A549 (cell line): ENCODE measurements around the gene OR10H3. TPM values are rescaled to one million over a fixed set of nuclear protein-coding genes. Genes with fewer than 3 reads are reported as not detected.

Experiments
- ATAC-seq, 2 experiments: fragments of 200-7000 bp in 1 of 2; fragments of >200 bp in 1 of 2; cut with Nextera tagmentation in 1 of 2; cut with Tn5 transposase in 1 of 2; 3 replicates each; pipeline versions ENCODE4 v1.8.0 to v1.9.1; 2018 to 2020; ENCODE audit warnings: mild to moderate bottlenecking in 1 of 2, moderate library complexity in 1 of 2
- CTCF ChIA-PET: fragments of 300-600 bp; sonication (Branson Sonifier 250); formaldehyde crosslinking; extraction: SDS; loops from one replicate; lab custom pipeline; 2021; ENCODE audit warnings: antibody characterized with exemption, inconsistent platforms; lab: Yijun Ruan, JAX
- POLR2A ChIA-PET: fragments of 350-600 bp; formaldehyde crosslinking; extraction: SDS; loops from one replicate; lab custom pipeline; 2021; ENCODE audit warnings: antibody characterized with exemption, inconsistent platforms; lab: Yijun Ruan, JAX
- DNase-seq, 2 experiments: peaks; one replicate each; pipeline versions ENCODE4 v3.0.0 to v3.0.0-alpha.2; 2011 to 2016; ENCODE audit warnings: low read depth in 1 of 2, low spot score in 1 of 2
- FAIRE-seq: peaks from 2 replicates; lab custom pipeline; 2011; peaks lifted over from hg19 to GRCh38; lab: Jason Lieb, UNC
- H3K27ac ChIP-seq, 2 experiments: fragments of >200 bp; sonication (Bioruptor Twin); formaldehyde crosslinking; 3 replicates each; pipeline ENCODE4 v1.5.1; 2016 to 2017
- H3K4me1 ChIP-seq: fragments of >200 bp; sonication (Bioruptor Twin); formaldehyde crosslinking; 3 replicates; pipeline ENCODE4 v1.6.1; 2016
- H3K4me2 ChIP-seq: fragments of >200 bp; sonication (Bioruptor Twin); formaldehyde crosslinking; 3 replicates; pipeline ENCODE4 v1.6.1; 2016
- H3K4me3 ChIP-seq: fragments of >200 bp; sonication (Bioruptor Twin); formaldehyde crosslinking; 3 replicates; pipeline ENCODE4 v1.5.1; 2016
- H3K9me3 ChIP-seq: fragments of >200 bp; sonication (Bioruptor Twin); formaldehyde crosslinking; 3 replicates; pipeline ENCODE4 v1.6.1; 2016
- BHLHE40 ChIP-seq: IDR thresholded peaks from 2 replicates; pipeline ENCODE4 v1.6.1; 2012; ENCODE audit warnings: low read depth, low read length, inconsistent platforms
- CBX2 ChIP-seq: fragments of 200-600 bp; sonication (generic); IDR thresholded peaks from 2 replicates; pipeline ENCODE4 v1.6.1; 2016; ENCODE audit warnings: low read depth, mild to moderate bottlenecking, borderline replicate concordance
- CEBPB ChIP-seq, 2 experiments: fragments of >200 bp in 1 of 2; sonication (Bioruptor Twin) in 1 of 2; formaldehyde crosslinking in 1 of 2; IDR thresholded peaks; 2 replicates each; pipeline ENCODE4 v1.6.1; 2012 to 2016
- CHD4 ChIP-seq: fragments of 200-600 bp; sonication (generic); IDR thresholded peaks from 2 replicates; pipeline ENCODE4 v1.6.1; 2016; ENCODE audit warnings: antibody characterized with exemption, mild to moderate bottlenecking, borderline replicate concordance
- E2F6 ChIP-seq: IDR thresholded peaks from 2 replicates; pipeline ENCODE4 v1.6.1; 2012; ENCODE audit warnings: low read depth, borderline replicate concordance
- EHF ChIP-seq: fragments of 250-450 bp; sonication (Bioruptor Pico); IDR thresholded peaks from 2 replicates; pipeline ENCODE4 v1.5.0; 2020; ENCODE audit warnings: mild to moderate bottlenecking
- ELK1 ChIP-seq: fragments of 150-350 bp; IDR thresholded peaks from 2 replicates; pipeline ENCODE4 v1.6.1; 2014; ENCODE audit warnings: low read depth, mild to moderate bottlenecking, low read length
- ESRRA ChIP-seq: fragments of 150-350 bp; IDR thresholded peaks from 2 replicates; pipeline ENCODE4 v1.6.1; 2014; ENCODE audit warnings: mild to moderate bottlenecking, low read length, borderline replicate concordance
- FOSB ChIP-seq: fragments of 250-450 bp; sonication (Bioruptor Pico); IDR thresholded peaks from 2 replicates; pipeline ENCODE4 v1.5.0; 2020; ENCODE audit warnings: mild to moderate bottlenecking, moderate library complexity
- FOSL2 ChIP-seq, 2 experiments: fragments of 450-650 bp in 1 of 2; fragments of >200 bp in 1 of 2; sonication (Bioruptor Twin) in 1 of 2; formaldehyde crosslinking; IDR thresholded peaks; 2 replicates each; pipeline versions ENCODE4 v1.5.0 to v1.6.1; 2016 to 2020; ENCODE audit warnings: mild to moderate bottlenecking in 1 of 2, moderate library complexity in 1 of 2
- FOXS1 ChIP-seq: fragments of 250-450 bp; sonication (Bioruptor Pico); IDR thresholded peaks from 2 replicates; pipeline ENCODE4 v1.5.0; 2020; ENCODE audit warnings: mild to moderate bottlenecking, moderate library complexity
- GATA3 ChIP-seq: IDR thresholded peaks from 2 replicates; pipeline ENCODE4 v1.6.1; 2012; ENCODE audit warnings: borderline replicate concordance
- HDAC2 ChIP-seq: fragments of 200-600 bp; sonication (generic); IDR thresholded peaks from 2 replicates; pipeline ENCODE4 v1.6.1; 2016
- HES2 ChIP-seq: fragments of >200 bp; sonication (Bioruptor Twin); formaldehyde crosslinking; IDR thresholded peaks from 2 replicates; pipeline ENCODE4 v1.6.1; 2016
- HEYL ChIP-seq: fragments of 250-450 bp; sonication (Bioruptor Pico); IDR thresholded peaks from 2 replicates; pipeline ENCODE4 v1.8.0; 2021; ENCODE audit warnings: mild to moderate bottlenecking, moderate library complexity
- HMGXB4 ChIP-seq: fragments of 250-450 bp; sonication (Bioruptor Pico); IDR thresholded peaks from 2 replicates; pipeline ENCODE4 v1.5.0; 2021; ENCODE audit warnings: mild to moderate bottlenecking, moderate library complexity, borderline replicate concordance
- JUNB ChIP-seq: fragments of >200 bp; sonication (Bioruptor Twin); formaldehyde crosslinking; IDR thresholded peaks from 2 replicates; pipeline ENCODE4 v1.6.1; 2016
- KDM1A ChIP-seq: fragments of 200-600 bp; sonication (generic); IDR thresholded peaks from 2 replicates; pipeline ENCODE4 v1.6.1; 2016; ENCODE audit warnings: low read depth, mild to moderate bottlenecking
- KDM5A ChIP-seq: fragments of 200-600 bp; sonication (generic); IDR thresholded peaks from 2 replicates; pipeline ENCODE4 v1.6.1; 2016; ENCODE audit warnings: antibody characterized with exemption, mild to moderate bottlenecking
- MAFK ChIP-seq: fragments of 450-650 bp; IDR thresholded peaks from 2 replicates; pipeline ENCODE4 v1.6.1; 2014; ENCODE audit not compliant: partially characterized antibody
- NFE2L2 ChIP-seq: fragments of 150-350 bp; conservative IDR thresholded peaks from 2 replicates; pipeline ENCODE4 v1.6.1; 2014; ENCODE audit warnings: low read length
- NR3C1 ChIP-seq: fragments of >200 bp; sonication (Bioruptor Twin); formaldehyde crosslinking; IDR thresholded peaks from 3 replicates; pipeline ENCODE4 v1.6.1; 2017
- PBX3 ChIP-seq: IDR thresholded peaks from 2 replicates; pipeline ENCODE4 v1.6.1; 2012
- POLR2A ChIP-seq: IDR thresholded peaks from 2 replicates; pipeline ENCODE4 v1.6.1; 2012; ENCODE audit warnings: mild to moderate bottlenecking, low read length
- POLR2AphosphoS2 ChIP-seq: conservative IDR thresholded peaks from 2 replicates; pipeline ENCODE4 v1.6.1; 2012; ENCODE audit warnings: low read length, improper control_type of control experiment, inconsistent platforms
- RARB ChIP-seq: fragments of 250-450 bp; sonication (Bioruptor Pico); IDR thresholded peaks from 2 replicates; pipeline ENCODE4 v1.8.0; 2021; ENCODE audit warnings: mild to moderate bottlenecking, moderate library complexity
- RFX5 ChIP-seq: fragments of 450-650 bp; IDR thresholded peaks from 2 replicates; pipeline ENCODE4 v1.7.1; 2014; ENCODE audit warnings: antibody characterized with exemption, mild to moderate bottlenecking, moderate library complexity
- SREBF2 ChIP-seq: fragments of 450-650 bp; IDR thresholded peaks from 2 replicates; pipeline ENCODE4 v1.6.1; 2014; ENCODE audit warnings: mild to moderate bottlenecking, moderate library complexity
- TFCP2L1 ChIP-seq: fragments of 250-450 bp; sonication (Bioruptor Pico); IDR thresholded peaks from 2 replicates; pipeline ENCODE4 v1.5.0; 2021; ENCODE audit warnings: mild to moderate bottlenecking
- TP53 ChIP-seq: fragments of 250-450 bp; sonication (Bioruptor Pico); IDR thresholded peaks from 2 replicates; pipeline ENCODE4 v1.5.0; 2021; ENCODE audit warnings: mild to moderate bottlenecking, moderate library complexity
- USF2 ChIP-seq: fragments of 450-650 bp; IDR thresholded peaks from 2 replicates; pipeline ENCODE4 v1.6.1; 2014; ENCODE audit warnings: antibody characterized with exemption
- ZNF302 ChIP-seq: fragments of 250-450 bp; sonication (Bioruptor Pico); IDR thresholded peaks from 2 replicates; pipeline ENCODE4 v1.9.0; 2021; ENCODE audit warnings: inconsistent platforms, mild to moderate bottlenecking, moderate library complexity
- WGBS: methylation state at CpG from one replicate; pipeline ENCODE4 v1.1.6; 2017; ENCODE audit errors: missing lambda C conversion rate; 5-methylcytosine and 5-hydroxymethylcytosine counted together
- polyA plus RNA-seq, 4 experiments: library from polyadenylated mRNA; depleted of rRNA in 3 of 4; stranded (reverse); fragments of >200 nt; fragmentation: RNase III in 1 of 4; extraction: RNeasy Plus Mini Kit Qiagen cat#74134 plus additional on column Dnase treatment in 1 of 4; gene quantifications; 2 replicates in 3 of 4; 3 replicates in 1 of 4; pipeline ENCODE4 v1.2.3, GENCODE V29; 2011 to 2017

Gene OR10H3
- polyA plus RNA-seq, 2 of the 4 experiments (the other 2 are of a cell fraction) = not detected

GRCh38 chr19:15733895-15734294 lies 3.9 kb upstream of the OR10H3 start:
- DNase-seq (no peak), FAIRE-seq (no peak), ATAC-seq (no peak)
- H3K27ac ChIP-seq = no peak overlapping the region
- TF ChIP-seq KDM5A (no peak), TP53 (CRISPR knock-in tag) (no peak), HMGXB4 (CRISPR knock-in tag) (no peak), HEYL (CRISPR knock-in tag) (no peak), E2F6 (no peak), FOSL2 (IDR thresholded peaks at IDR 0.05) (no peak), FOSL2 (CRISPR knock-in tag; IDR thresholded peaks at IDR 0.05) (no peak), POLR2AphosphoS2 (no peak), ESRRA (no peak), CEBPB (IDR thresholded peaks at IDR 0.05) (no peak), RARB (no peak), TFCP2L1 (CRISPR knock-in tag) (no peak), NR3C1 (no peak), CBX2 (no peak), JUNB (no peak), FOXS1 (CRISPR knock-in tag) (no peak), SREBF2 (no peak), MAFK (no peak)
- ChIA-PET CTCF (no interaction called here), POLR2A (no interaction called here)
- H3K4me1 ChIP-seq = no peaks in the 10 kb centered on the region
- 24% methylated on average over 6 of the region's 6 CpGs for WGBS
- H3K4me2 ChIP-seq = no peak overlapping the region
- H3K4me3 ChIP-seq = no peak overlapping the region
- no peaks in the 10 kb centered on the region for H3K9me3 ChIP-seq

- TF ChIP-seq FOSL2 (IDR thresholded peaks at IDR 0.05) = no peak
- no peak for TF ChIP-seq FOSL2 (CRISPR knock-in tag; IDR thresholded peaks at IDR 0.05)
- no peak for TF ChIP-seq USF2
- no peak for TF ChIP-seq ZNF302 (CRISPR knock-in tag)
- TF ChIP-seq, all 56 proteins: peak for 0
- CTCF ChIA-PET = interaction anchor here (1.7 kb wide), 1 partner anchor 29 kb away, joined by 4 read pairs; no protein-coding TSS in a partner anchor
- H3K9me3 ChIP-seq = peaks cover 3% of the 10 kb centered on the region; the same call in 1 of the 3 replicates
- ATAC-seq = no peak
- POLR2A ChIA-PET = no interaction called here
- no peak overlapping the region for H3K4me2 ChIP-seq
- H3K27ac ChIP-seq = no peak overlapping the region
- no peak for DNase-seq
- no peaks in the 10 kb centered on the region for H3K4me1 ChIP-seq
- H3K4me3 ChIP-seq = no peak overlapping the region
- FAIRE-seq = no peak
- 0% methylated on average over 1 of the region's 1 CpG for WGBS
Observed at GRCh38 chr19:15740785-15741184, 3.0 kb downstream of the OR10H3 start.

- ChIA-PET POLR2A (no interaction called here), CTCF (no interaction called here)
- FAIRE-seq (no peak), ATAC-seq (no peak), DNase-seq (no peak)
- no peak for TF ChIP-seq ELK1
- TF ChIP-seq KDM5A = no peak
- no peak for TF ChIP-seq FOXS1 (CRISPR knock-in tag)
- no peak for TF ChIP-seq CEBPB (IDR thresholded peaks at IDR 0.05)
- no peak for TF ChIP-seq ESRRA
- no peak for TF ChIP-seq HDAC2
- no peak for TF ChIP-seq JUNB
- TF ChIP-seq BHLHE40 = no peak
- no peak for TF ChIP-seq EHF
- no peak for TF ChIP-seq RFX5
- TF ChIP-seq CHD4 = no peak
- TF ChIP-seq GATA3 = no peak
- no peak for TF ChIP-seq KDM1A
- no peak for TF ChIP-seq POLR2A
- TF ChIP-seq HES2 = no peak
- TF ChIP-seq FOSB (CRISPR knock-in tag) = no peak
- no peak for TF ChIP-seq NFE2L2
- no peak for TF ChIP-seq PBX3
- Histone ChIP-seq H3K9me3 (0 out of 3 replicates have a peak, but pooled peaks cover 4% of the 10 kb centered on the region), H3K27ac (no peak overlapping the region), H3K4me2 (no peak overlapping the region), H3K4me1 (no peaks in the 10 kb centered on the region), H3K4me3 (no peak overlapping the region)
- 22% methylated on average over 2 of the region's 2 CpGs for WGBS
Observed at GRCh38 chr19:15748239-15748638, 10.5 kb downstream of the OR10H3 start.
